Uterus (tissue), 4 donors: ENCODE results near the gene LETM1. TPM values are rescaled to one million over a fixed set of nuclear protein-coding genes. Genes with fewer than 3 reads are reported as not detected.

ENCODE experiments used
- DNase-seq, 2 donors: peaks; one replicate each; pipeline ENCODE4 v3.0.0-alpha.2; 2019 to 2020
- H3K27ac ChIP-seq, 2 donors: fragments of 200-600 bp; sonication (generic); 1 replicate in 1 of 2; 2 replicates in 1 of 2; pipeline ENCODE4 v1.5.1; 2016 to 2018
- H3K27me3 ChIP-seq, 2 donors: fragments of 200-600 bp; sonication (generic); one replicate each; pipeline ENCODE4 v1.5.1; 2018 to 2019; ENCODE audit warnings: control low read depth in 1 of 2
- H3K36me3 ChIP-seq, 2 donors: fragments of 200-600 bp; sonication (generic); one replicate each; pipeline ENCODE4 v1.5.1; 2019; ENCODE audit warnings: control low read depth in 1 of 2
- H3K4me1 ChIP-seq, 2 donors: fragments of 200-600 bp; sonication (generic); one replicate each; pipeline ENCODE4 v1.5.1; 2018 to 2019; ENCODE audit warnings: control low read depth in 1 of 2
- H3K4me3 ChIP-seq, 2 donors: fragments of 200-600 bp; sonication (generic); 1 replicate in 1 of 2; 2 replicates in 1 of 2; pipeline ENCODE4 v1.5.1; 2018 to 2019; ENCODE audit warnings: mild to moderate bottlenecking in 1 of 2
- H3K9me3 ChIP-seq, 2 donors: fragments of 200-600 bp; sonication (generic); one replicate each; pipeline ENCODE4 v1.5.1; 2019; ENCODE audit warnings: control low read depth in 1 of 2
- POLR2A ChIP-seq, 2 donors: fragments of 450-650 bp; IDR thresholded peaks; one replicate each; pipeline ENCODE4 v1.6.1; 2016; ENCODE audit warnings: antibody characterized with exemption in 2 of 2, mild to moderate bottlenecking in 1 of 2, moderate library complexity in 1 of 2
- intact Hi-C: fragments of 100-400 bp; cut with DNase I; formaldehyde crosslinking; loops from one replicate; pipeline ENCODE4 v1.15.1; 2023; ENCODE audit warnings: low total_unique reads
- total RNA-seq, 4 donors: library from RNA; depleted of rRNA in 3 of 4; stranded (reverse); fragments of >200 nt in 3 of 4; gene quantifications; one replicate each; pipeline versions ENCODE4 v1.1.0 to v1.2.4, GENCODE V29; 2014 to 2023
- TF ChIP-seq, protein P1 (sequence below), 4 experiments: fragments of 200-600 bp in 2 of 4; fragments of 450-650 bp in 2 of 4; sonication (generic) in 2 of 4; IDR thresholded peaks; one replicate each; pipeline ENCODE4 v1.5.1; 2016 to 2019; ENCODE audit warnings: antibody characterized with exemption in 4 of 4, mild to moderate bottlenecking in 2 of 4, moderate library complexity in 1 of 4
- donor health status: DM: yes; HTN: yes; CAD: no.

LETM1 gene
- total RNA-seq, 4 donors from 2014 or later: 12.4 to 44.3 (median 31.3) TPM

DNA sequence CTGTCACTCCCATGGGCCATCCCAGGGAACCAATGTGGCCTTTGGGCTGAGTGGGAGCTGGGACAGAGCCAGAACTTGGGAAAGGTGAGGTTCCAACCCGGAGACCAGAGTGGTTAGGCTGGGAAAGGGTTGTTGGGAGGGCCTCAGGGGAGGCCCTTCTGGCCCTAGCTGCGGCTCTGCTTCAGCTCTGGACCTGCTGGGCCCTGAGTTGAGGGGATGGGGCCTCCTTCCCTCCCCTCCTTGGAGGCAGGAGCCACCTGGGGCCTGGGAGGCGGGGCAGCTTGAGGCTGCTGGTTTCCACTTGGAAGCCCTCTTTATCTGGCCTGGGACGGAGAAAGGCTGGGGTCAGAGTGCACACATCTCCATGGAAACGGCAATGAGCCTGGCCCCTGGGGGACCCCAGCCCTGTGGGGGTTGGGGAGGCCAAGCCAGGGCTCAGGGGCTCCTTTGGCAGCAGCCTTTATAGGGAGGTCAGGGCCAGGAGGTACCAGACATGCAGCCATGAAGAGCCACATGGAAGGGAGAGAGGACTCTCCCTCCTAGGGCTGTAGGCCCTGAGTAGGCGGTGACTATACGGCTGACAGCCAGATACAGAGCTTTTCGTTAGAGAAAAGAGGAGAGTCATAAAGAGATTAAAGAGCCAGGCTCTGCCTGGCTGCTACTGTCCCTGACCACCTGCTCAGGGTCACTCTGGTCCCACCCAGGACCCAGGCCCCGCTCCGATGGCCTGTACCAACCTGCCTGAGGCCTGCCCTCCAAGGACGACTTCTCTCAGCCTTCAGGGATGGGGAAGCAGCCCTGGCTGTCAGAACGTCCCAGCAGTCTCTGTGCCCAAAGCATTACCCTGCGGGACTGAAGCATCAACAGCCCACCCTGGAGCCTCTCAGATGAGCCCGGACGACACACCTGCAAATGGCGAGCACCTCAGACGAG is 8.4 kb upstream of the LETM1 start:
- Histone ChIP-seq H3K27me3 (peaks cover 0 to 9% of the 10 kb centered on the region in 2 donors), H3K4me3 (no peak overlapping the region), H3K27ac (no peak overlapping the region), H3K36me3 (no peaks in the 10 kb centered on the region), H3K9me3 (no peaks in the 10 kb centered on the region), H3K4me1 (no peaks in the 10 kb centered on the region)
- DNase-seq: no peak
- no peak for TF ChIP-seq POLR2A (IDR thresholded peaks at IDR 0.05)
- TF ChIP-seq, protein P1, sequence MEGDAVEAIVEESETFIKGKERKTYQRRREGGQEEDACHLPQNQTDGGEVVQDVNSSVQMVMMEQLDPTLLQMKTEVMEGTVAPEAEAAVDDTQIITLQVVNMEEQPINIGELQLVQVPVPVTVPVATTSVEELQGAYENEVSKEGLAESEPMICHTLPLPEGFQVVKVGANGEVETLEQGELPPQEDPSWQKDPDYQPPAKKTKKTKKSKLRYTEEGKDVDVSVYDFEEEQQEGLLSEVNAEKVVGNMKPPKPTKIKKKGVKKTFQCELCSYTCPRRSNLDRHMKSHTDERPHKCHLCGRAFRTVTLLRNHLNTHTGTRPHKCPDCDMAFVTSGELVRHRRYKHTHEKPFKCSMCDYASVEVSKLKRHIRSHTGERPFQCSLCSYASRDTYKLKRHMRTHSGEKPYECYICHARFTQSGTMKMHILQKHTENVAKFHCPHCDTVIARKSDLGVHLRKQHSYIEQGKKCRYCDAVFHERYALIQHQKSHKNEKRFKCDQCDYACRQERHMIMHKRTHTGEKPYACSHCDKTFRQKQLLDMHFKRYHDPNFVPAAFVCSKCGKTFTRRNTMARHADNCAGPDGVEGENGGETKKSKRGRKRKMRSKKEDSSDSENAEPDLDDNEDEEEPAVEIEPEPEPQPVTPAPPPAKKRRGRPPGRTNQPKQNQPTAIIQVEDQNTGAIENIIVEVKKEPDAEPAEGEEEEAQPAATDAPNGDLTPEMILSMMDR (IDR thresholded peaks at IDR 0.05): no peak
- intact Hi-C loops: no loop called here

DNA sequence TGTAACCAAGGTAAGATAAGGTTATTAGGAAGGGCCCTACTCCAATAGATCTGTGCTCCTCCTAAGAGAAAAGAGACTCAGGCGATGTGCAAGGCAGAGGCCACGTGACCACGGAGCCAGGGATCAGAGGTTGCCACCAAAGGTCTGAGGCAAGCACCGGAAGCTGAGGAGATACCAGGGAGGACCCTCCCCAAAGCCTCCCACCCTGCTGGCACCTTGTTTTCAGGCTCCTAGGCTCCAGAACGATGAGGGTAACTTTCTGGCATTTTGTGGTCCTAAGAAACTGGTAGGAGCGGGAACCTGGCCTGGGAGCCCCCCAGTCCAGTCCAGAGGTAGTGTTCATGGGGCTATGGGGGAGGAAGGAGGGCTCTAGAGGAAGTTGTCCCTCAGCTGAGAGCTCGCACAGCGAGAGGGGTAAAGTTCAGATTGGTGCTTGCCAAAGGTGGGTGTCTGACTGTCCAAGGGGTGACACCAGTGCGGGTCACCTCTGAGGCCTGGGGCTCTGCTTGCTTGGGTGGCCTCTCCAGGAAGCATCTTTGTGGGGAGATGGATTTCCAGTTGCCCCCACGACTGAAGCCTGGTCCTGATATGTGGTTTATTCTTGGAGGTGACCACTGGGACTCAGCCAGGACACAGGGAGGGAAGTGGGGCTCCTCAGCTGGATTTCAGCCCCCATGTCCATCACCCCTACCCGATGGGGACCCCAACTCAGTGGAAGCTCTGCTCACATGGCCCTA is 7.5 kb upstream of the LETM1 start:
- peaks cover 0 to 9% of the 10 kb centered on the region in 2 donors for H3K27me3 ChIP-seq
- no peak overlapping the region for H3K4me3 ChIP-seq
- H3K27ac ChIP-seq: no peak overlapping the region
- H3K4me1 ChIP-seq: no peaks in the 10 kb centered on the region
- DNase-seq: no peak
- no peaks in the 10 kb centered on the region for H3K36me3 ChIP-seq
- TF ChIP-seq, protein P1 (IDR thresholded peaks at IDR 0.05): no peak
- TF ChIP-seq POLR2A (IDR thresholded peaks at IDR 0.05): no peak
- H3K9me3 ChIP-seq: no peaks in the 10 kb centered on the region
- intact Hi-C loops: no loop called here

DNA sequence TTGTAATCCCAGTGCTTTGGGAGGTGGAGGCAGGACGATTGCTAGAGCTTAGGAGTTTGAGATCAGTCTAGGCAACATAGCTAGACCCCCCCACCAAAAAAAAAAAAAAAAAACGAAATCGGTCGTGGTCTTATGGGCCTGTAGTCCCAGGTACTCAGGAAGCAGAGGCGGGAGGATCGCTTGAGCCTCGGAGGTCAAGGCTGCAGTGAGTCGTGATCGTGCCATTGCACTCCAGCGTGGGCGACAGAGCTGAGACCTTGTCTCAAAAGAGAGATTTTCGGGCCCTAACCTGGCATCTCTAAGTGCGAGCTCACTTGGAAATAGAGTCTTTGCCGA is 7.0 kb upstream of the LETM1 start:
- intact Hi-C loops: no loop called here
- no peaks in the 10 kb centered on the region for H3K36me3 ChIP-seq
- TF ChIP-seq POLR2A (IDR thresholded peaks at IDR 0.05): no peak
- TF ChIP-seq, protein P1 (IDR thresholded peaks at IDR 0.05): no peak
- DNase-seq: no peak
- no peaks in the 10 kb centered on the region for H3K4me1 ChIP-seq
- H3K4me3 ChIP-seq: no peak overlapping the region
- H3K27ac ChIP-seq: no peak overlapping the region
- H3K27me3 ChIP-seq: peaks cover 0 to 7% of the 10 kb centered on the region in 2 donors
- H3K9me3 ChIP-seq: no peaks in the 10 kb centered on the region

DNA sequence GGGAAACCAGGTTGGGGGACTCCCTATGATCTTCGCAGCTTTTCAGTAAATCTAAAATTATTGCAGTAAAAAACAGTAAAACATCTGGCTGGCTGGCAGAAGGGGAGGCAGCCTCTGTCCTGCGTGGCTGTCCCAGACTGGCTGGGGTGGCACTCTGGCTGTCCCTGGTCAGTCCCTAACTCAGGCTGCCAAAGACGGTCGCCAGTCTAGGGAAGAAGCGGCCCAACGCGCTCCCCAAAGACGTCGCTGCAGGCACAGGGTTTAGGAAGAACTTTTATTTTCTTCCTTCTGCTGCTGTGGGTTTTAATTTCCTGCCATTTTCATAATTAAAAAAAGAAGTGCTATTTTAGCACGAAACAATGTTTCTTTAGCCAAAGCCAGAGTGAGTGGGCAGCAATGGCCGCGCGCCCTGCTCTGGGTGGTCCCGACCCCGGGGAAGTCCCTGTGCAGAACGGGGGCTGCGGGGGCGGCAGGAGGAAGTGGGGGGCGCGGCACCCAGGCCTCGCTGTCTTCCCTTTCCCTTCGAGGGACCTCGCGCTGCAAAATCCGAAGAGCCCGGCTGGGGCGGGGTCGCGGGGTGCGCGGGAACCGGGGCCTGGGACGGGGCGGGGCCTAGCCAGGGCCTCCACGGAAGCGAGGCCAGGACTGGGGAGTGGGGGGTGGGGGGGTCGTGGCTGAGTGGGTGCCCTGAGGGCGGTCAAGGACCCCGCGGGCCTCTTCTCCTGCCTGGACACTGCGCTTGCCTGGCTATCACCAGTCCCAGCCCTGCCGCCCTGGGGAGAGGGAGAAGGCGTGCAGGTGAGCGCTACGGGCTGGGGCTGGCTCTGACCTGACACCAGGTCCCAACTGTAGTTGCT is 6.3 kb upstream of the LETM1 start:
- Histone ChIP-seq H3K4me3 (no peak overlapping the region), H3K27me3 (peaks cover 0 to under 1% of the 10 kb centered on the region in 2 donors)
- intact Hi-C loops: no loop called here

More for the DNA sequence above, 6.3 kb upstream of the LETM1 start:
- Histone ChIP-seq H3K36me3 (no peaks in the 10 kb centered on the region), H3K9me3 (no peaks in the 10 kb centered on the region), H3K27ac (no peak overlapping the region), H3K4me1 (no peaks in the 10 kb centered on the region)
- no peak for TF ChIP-seq POLR2A (IDR thresholded peaks at IDR 0.05)
- TF ChIP-seq, protein P1 (IDR thresholded peaks at IDR 0.05): no peak
- no peak for DNase-seq
